Left cardiac atrium (tissue), 4 donors: Measurements from ENCODE around the gene GCN1. TPM values are rescaled to one million over a fixed set of nuclear protein-coding genes. Genes with fewer than 3 reads are reported as not detected.
A peak's percentile ranks its signal among the peaks of the same experiment; 100 is the strongest.

ENCODE experiments used
- ATAC-seq, 2 donors: fragments of 200-7000 bp; cut with Tn5 transposase; one replicate each; pipeline ENCODE4 v1.9.1; 2020; ENCODE audit warnings: mild to moderate bottlenecking in 2 of 2, moderate library complexity in 2 of 2
- DNase-seq: peaks from one replicate; pipeline ENCODE4 v3.0.0-alpha.2; 2020
- intact Hi-C, 2 donors: fragments of 100-400 bp; cut with DNase I; formaldehyde crosslinking; loops; one replicate each; pipeline versions ENCODE4 v1.14.1 to v1.15.1; 2022 to 2023
- total RNA-seq, 2 donors: library from RNA; stranded (reverse); fragmentation: NEBNext Ultra II Directional; extraction: Animal tissue kit (Norgen Biotek cat#: 25700); gene quantifications; one replicate each; pipeline ENCODE4 v1.2.1, GENCODE V29; 2021
- donor health status: DM: no; HTN: yes; CAD: no.
- donor health status: DM: no; HTN: yes; CAD: no; lungs with severe emphysema.
- donor health status: DM: yes; HTN: yes; CAD: no.
- donor health status: Dilated cardiomyopathy.

Gene GCN1
- total RNA-seq, 2 donors from 2014 or later, result 36.1 to 51.9 TPM

DNA sequence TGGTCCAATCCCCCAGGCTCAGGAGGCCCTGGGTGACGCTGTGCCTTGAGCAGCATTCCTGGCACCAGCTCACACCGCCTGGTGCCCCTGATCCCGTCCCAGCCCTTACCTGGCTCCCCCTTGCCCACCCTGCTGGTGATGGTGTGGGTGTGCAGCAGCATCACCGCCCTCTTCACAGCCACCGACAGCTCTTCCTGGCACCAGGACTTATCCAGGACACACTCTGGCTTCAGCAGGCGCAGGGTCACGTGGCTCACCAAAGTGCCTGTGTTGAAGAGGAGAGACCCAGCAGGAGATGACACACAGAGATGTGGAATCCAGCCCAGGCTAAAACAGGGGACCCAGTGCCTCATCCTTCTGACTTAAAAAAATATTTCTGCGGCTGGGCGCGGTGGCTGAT lies 36.2 kb downstream of the GCN1 start:
- no peak for ATAC-seq
- intact Hi-C loops, result no loop called here
- DNase-seq, result no peak

DNA sequence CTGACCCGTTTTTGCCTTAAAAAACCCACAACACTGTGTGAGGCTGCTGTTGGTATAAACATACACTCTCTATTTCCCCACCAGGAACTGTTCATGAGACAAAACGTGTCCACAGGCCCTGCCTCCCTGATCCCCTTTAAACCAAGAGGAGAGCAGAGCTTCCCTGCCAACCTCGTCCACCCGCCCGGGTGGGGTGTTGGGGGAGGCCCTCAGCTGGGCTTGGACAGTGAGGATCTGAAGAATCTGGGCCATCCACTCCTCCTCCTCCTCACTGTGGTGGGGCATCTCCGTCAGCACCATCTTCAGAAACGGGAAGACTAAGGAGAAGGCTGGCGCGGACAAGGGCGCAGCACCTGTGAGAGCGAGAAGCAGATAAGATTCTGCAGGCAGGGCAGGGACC lies 36.8 kb downstream of the GCN1 start:
- intact Hi-C loops, result no loop called here
- DNase-seq (no peak), ATAC-seq (no peak)

DNA sequence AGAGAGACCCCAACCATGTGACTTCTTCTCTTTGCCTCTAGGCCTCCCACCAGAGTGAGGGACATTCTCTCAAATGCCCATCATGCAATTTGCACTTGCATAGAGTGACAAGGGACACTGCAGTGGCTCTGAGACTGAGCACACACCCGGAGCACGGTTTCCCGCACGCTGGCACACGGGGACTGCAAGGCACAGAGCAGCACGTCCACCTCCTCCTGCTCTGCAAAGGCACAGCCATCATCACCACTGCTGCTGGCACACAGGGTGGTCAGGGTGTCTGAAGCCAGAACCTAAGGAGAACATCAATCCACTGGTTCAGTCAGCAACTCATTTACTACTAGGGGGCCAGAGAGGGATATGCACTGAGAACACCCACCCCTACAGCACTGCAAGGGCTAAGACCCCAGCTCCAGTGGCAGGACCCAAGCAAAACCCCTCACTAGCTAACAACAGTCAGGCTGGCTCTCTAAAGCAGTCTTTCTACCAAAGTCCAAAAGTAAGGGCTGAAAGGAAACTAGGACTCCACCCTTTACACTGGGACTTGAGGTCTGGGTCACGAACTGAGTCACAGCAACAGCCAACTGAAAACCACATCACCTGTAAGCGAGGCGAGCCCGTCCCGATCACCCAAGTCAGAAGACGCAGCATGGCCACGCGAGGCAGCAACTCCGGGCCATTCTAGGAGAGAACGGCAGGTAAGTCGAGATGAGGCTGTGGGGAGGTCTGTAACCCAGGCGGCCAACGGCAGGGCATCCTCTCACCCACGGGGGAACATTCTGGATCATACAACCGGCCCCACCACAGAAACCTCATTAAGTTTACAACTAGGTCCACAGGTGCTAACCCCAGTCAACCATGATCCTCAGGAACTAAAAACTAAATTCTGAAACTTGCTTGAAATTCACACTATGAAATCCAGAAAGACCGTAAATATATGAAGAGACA lies 37.9 kb downstream of the GCN1 start:
- no peak for DNase-seq
- intact Hi-C loops, result no loop called here

DNA sequence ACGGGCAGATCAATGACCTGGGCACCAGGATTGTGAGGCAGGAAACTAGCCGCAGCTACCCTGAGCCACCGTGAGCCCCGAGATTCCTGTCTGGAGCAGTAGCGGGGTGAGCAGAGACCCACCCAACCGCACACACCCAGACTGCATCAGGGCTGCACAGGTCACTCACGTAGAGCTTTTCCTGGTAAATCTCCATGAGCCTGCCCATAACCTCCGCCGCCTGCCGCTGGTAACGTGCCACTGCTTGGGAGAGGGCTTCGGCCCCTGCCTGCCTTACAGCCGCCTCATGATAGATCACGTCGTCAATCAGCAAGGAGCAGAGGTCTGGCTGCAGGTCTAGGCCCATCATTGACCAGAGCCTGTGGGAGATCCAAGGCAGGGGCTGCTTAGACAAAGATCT lies 39.4 kb downstream of the GCN1 start:
- ATAC-seq (no peak), DNase-seq (no peak)
- intact Hi-C loops, result no loop called here

More for the DNA sequence above, 37.9 kb downstream of the GCN1 start:
- no peak for ATAC-seq

DNA sequence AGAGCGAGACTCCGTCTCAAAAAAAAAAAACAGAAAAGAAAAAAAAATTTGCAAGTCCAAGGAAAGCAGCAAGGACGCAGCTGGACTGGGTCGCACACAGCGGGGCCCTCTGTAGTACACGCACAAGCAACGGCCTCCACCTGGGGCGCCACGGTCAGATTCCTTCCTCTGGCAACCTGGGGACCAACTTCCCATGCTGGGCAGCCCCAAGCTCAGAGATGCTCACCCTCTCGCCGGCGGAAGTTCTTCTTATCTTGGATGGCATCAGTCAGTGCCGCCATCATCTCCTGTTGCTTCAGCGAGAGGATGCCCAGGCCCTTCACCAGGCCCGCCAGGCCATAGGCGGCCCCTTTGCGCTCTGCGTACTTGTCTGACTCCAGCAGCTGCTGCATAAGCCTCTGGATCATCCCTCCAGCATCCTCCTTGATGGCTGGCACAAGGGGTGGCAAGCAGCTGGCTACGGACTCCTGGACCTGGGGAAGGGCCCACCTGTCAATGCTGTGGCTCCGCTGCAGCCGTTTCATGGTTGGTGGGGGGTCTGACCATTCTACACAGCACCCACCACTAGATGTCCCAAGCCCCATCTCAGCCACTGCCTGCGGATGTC lies 43.5 kb downstream of the GCN1 start:
- ATAC-seq (no peak), DNase-seq (no peak)
- intact Hi-C loops, result no loop called here

DNA sequence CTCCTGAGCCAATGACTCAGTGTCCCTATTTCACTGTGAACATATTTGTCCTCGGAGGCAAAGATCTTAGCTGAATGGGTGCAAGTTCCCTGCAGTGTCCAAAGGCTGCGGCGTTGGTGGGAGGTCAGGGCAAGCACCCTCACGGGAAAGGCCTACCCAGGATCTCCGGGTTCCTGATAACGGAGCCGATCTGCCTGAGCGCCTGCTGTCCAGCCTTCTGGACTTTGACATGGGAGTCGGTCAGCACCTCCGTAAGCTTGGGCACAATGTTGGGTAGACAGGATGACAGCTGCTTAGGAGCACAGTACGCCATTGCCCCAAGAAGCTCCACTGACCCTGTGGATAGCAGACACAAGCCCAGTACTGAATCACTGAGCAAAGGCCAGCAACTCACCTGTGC lies 46.5 kb downstream of the GCN1 start:
- ATAC-seq (no peak), DNase-seq (no peak)
- intact Hi-C loops, result no loop called here

DNA sequence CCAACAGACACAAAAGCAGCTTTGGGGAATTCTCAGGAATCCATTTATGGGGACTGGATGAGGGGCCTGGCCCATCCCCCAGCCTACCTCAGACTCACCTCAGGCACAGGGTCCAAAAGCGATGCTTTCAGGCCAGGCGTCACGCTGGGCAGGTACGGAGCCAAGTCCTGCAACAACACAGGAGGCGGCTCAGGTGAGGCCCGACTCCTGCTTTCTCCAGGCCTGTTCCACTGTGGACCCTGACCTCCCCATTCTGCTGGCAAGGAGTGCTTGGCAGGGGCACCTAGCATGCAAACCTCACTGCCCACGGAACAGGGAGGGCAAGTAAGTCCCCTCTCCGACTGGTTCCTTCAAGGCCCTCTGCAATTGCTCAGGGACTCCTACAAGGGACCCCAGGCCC lies 49.4 kb downstream of the GCN1 start:
- ATAC-seq, result no peak
- no peak for DNase-seq
- intact Hi-C loops, result no loop called here

DNA sequence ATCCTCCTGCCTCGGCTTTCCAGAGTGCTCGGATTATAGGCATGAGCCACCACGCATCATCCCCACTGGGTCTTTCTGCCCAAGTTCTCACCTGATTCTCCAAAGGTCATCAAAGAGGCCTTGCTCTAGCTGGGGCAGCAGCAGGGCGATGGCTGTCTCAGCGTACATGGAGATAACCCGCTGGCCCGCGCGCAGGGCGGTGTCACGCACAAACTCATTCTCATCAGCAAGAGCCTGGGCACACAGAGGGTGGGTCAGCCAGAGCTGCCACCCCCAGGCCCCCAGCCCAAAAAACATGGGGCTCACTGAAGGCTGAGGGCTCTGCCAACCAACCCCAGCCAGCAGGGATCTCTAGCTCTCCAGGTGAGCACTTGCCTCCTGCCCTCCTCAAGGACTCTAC lies 50.3 kb downstream of the GCN1 start:
- DNase-seq, result no peak
- intact Hi-C loops, result no loop called here
- no peak for ATAC-seq

DNA sequence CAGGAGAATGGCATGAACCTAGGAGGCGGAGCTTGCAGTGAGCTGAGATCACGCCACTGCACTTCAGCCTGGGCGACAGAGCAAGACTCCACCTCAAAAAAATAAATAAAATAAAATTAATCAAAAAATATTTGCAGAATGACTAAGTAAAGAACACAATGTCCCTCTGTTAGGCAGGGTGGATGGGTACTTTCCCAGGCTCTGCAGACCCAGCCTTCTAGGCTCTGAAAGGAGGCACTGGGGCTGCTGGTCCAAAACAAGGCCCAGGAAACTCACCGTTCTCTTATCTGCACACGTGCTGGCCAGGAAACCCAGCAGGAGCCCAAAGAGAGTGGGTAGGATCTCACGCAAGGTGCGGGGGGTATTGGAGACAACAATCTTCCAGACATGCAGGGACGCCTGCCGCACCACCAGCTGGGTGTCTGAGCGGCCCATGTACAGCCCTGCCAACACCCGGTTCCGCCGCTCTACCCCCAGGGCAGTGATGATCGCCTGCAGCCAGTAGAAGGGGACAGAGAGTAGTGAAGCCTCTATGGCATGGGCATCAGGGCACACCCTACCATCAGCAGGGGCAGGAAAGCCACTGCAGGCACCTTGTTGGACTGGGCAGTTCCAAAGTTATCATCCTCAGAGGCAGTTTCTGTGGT lies 52.2 kb downstream of the GCN1 start:
- intact Hi-C loops, result no loop called here
- ATAC-seq, result no peak
- no peak for DNase-seq

DNA sequence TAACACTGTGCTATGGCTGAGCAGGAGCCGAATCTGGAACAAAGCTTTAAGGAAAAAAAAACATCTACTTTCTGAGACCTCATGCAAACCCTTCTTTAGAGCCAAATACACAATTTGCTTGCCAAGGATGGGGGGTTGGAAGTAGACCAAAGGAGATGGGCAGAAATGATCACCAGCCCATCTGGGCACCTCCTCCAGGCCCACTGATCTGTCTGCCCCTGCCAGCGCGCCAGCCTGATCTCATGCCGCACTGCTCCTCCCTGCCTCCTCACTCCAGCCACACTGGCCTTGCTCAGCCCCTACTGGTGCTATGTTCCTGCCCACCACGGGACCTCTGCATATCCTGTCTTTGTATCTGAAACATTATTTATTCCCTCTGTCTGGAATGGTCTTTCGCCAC lies 53.2 kb downstream of the GCN1 start:
- ATAC-seq (no peak), DNase-seq (no peak)
- intact Hi-C loops, result no loop called here

DNA sequence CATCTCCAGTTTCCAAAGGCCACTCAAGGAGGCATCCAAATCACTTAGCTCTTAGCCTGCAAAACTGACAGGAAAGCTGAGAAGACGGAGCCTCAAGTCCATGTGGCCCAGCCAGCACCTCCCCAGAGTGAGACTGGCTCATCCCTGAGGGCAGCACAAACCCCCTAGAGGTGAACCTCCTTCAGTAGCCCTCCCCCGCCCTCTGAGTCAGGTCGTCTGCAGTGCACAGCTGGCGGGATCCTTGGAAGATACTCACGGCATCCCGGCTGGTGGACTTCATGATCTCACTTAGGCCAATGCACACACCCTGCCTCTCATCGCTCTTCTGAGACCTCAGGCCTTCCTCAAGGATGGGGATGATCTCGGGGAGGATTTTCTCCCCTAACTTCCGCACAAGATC lies 53.9 kb downstream of the GCN1 start:
- ATAC-seq, result no peak
- intact Hi-C loops, result no loop called here

DNA sequence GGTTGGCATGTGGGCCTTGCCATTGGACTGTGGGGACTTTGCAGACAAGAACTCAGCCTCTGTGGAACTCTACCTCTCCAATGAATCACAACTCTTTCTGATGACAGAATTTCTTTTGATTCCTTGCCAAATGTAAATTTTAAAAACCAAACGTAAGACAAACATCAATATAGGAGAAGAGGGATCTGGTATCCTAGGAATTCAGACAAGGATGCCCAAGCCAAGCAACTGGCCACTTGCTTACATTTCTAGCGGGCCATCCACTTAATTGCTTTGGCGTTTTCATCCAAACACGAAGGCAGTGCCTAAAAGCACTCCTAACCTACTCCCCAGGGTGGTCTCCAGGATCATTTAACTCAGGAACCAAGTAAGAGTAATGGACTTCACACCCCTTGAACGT lies 54.6 kb downstream of the GCN1 start:
- no peak for ATAC-seq

More for the DNA sequence above, 53.9 kb downstream of the GCN1 start:
- no peak for DNase-seq

DNA sequence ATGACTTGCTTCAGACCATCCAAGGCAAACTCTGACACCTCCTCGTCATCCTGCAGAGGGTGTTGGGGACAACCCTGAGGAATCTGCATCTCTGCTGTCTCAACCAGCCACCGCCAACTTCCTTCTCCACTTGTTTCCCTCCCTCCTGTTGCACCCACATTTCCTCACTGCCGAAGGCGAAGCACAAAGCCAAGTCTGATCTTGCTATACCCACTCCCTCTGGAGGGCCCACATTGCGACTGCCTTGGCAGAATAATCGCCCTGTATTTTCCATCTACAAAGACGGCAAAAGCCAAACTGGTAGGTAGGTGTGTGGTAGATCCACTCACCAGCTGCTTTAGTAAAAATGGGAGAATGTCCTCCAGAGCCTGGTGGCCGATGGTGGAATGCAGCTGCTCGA lies 56.1 kb downstream of the GCN1 start:
- ATAC-seq, result no peak
- DNase-seq, result no peak
- intact Hi-C loops, result loop anchor here in 1 of 2 donors (5.0 kb wide), 1 partner anchor 39 kb away; no protein-coding TSS in a partner anchor

More for the DNA sequence above, 54.6 kb downstream of the GCN1 start:
- intact Hi-C loops, result loop anchor here in 1 of 2 donors (5.0 kb wide), 1 partner anchor 37 kb away; no protein-coding TSS in a partner anchor
- DNase-seq, result no peak

DNA sequence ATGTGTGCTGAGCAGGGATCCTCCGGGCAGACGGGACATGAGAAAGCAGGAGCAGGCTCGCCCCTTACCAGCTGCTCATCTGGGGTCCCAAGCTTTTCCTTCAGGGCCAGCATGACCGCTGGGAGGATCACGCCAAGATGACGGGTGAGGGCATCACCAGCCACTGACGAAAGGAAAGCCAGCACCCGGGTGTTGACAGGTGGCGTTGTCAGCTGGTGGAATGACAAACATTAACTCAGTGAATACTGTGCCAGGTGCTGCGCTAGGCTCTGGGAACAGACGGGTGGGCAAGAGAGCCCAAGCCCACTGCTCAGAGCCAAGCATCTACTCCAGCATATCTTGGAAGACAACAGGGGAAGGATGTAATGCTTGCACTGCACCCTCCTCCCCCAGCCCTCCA lies 56.7 kb downstream of the GCN1 start:
- ATAC-seq, result no peak
- intact Hi-C loops, result loop anchor here in 1 of 2 donors (5.0 kb wide), 1 partner anchor 39 kb away; no protein-coding TSS in a partner anchor
- no peak for DNase-seq

DNA sequence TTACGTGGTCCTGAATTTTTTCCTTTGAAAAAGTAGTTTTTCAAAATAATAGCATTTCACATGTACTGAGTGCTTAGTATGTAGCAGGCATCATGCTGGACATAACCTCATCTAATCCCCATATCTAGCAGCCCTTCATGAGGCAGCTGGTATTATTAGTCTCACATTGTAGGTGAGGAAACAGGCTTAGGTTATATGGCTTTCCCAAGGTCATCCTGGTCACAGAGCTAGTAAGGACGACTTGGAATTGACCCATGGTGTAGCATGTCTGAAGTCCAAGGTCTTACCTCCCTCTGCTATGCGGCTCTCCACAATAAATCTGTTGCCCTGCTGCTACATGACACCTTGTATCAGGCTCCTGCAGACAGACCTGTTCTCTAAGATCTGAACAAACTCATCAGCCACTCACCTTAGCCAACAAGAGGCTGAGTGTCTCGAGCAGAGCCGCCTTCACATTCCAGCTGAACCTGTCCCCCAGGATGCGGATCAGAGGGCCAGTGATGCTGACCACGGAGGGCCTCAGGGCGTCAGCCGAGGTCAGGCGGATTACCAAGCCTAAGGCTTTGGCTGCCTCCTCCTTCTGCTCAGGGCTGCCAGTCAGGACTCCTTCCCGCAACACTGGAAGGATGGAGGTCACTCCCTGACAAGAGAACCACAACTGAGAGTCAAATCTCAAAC lies 58.3 kb downstream of the GCN1 start:
- DNase-seq (no peak), ATAC-seq (no peak)
- intact Hi-C loops, result loop anchor here in 1 of 2 donors (5.0 kb wide), 1 partner anchor 41 kb away; no protein-coding TSS in a partner anchor

DNA sequence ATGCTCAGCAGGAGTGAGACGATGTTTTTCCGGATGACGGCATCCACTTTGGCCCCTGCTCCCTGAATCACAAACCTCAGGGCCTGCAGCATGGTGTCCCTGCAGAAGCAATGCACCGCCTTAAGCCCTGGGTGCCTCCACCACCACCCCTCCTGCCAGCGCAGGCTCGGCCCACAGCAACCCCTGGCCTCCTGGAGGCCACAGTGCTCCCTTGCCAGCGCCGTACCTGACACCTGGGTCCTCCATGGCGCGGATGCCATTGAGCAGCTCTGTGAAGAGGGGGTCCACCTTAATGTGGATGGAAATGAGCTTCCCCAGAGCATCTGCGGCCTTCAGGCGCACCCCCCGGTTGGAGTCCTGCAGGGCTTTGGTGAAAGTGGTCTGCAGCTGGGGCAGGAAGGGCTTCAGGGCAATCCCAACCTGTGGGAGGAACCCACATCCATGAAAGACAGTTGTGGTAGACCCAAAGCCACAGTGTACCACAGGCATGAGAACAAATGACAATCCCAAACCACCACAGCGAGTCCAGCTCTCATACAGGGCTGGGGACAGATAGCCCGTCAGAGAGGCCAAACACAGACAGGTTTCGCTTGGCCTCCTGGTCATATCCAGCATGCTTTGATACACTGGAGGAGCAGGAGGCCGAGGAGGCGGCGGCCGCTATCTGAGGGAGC lies 60.1 kb downstream of the GCN1 start:
- DNase-seq, result no peak
- intact Hi-C loops, result no loop called here
- ATAC-seq, result no peak

DNA sequence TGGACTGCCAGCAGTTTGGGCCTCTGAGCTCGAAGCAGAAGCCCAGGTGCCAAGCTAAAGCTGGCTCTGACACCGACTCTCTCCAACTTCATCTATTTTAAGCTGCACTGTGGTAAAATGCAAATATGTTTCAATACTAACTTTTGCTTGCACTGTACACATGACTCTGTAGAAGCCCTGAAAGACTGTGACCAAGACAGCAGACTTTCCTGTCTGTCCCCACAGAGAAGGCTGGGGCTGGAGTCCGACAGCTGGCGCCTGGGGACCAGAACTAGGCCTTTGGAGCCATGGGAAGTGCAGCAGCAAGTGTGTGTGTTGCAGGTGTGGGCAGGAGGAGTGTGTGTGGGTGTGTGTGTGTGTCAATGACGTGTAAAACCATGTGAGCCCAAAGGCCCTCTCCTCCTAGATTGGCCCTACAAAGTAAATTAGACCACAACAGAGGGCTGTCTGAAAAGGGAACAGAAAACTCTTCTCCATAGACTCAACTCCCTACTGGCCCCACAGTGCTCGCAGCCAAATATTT lies 61.6 kb downstream of the GCN1 start:
- no peak for DNase-seq
- ATAC-seq, result peak; percentile 12 to 48
- intact Hi-C loops, result no loop called here

DNA sequence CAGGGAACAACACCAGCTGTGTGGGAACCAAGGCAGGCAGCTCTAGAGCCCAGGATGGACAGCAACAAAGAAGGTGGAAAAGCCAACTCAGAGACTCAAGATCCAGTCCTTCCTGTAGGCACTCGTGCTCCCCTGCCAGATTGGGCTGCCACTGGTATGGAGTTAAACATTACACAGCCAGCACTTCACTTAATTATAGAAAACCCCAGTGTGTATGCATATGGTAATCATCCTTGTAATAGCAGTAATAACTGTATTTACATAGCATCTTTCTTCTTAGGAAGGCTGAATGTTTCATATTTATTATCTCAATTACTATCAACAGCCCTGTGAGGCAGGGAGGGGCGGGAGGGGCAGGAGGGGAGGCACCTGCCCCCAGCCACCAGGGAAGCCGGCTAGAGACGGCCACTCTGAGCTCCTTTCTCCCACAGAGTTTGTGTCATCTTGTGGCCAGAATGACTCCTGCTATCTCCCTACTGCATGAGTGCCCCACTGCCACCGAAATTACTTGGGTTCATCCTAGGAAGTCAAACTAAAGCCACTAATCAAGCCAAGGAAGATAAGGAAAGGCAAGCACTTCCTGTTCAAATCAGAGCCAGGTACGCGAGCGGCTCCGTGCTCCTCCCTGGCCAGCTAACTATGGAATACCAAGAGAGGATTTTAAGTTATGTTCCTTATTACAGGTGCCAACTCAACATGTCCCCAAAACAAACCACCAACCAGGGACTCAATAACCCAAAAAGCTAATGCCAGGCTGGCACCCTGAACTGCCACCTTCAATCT lies 62.3 kb downstream of the GCN1 start:
- no peak for ATAC-seq
- intact Hi-C loops, result no loop called here
- DNase-seq, result no peak
